ENCODE data around the gene FGF18.

- TF ChIP-seq TAF1 (IDR thresholded peaks at IDR 0.05; ENCODE audit: borderline replicate concordance, insufficient read depth, low read length): no peak
- no peak for TF ChIP-seq POLR2AphosphoS5 (IDR thresholded peaks at IDR 0.05; ENCODE audit: low read depth, low read length)
- TF ChIP-seq, protein P1, sequence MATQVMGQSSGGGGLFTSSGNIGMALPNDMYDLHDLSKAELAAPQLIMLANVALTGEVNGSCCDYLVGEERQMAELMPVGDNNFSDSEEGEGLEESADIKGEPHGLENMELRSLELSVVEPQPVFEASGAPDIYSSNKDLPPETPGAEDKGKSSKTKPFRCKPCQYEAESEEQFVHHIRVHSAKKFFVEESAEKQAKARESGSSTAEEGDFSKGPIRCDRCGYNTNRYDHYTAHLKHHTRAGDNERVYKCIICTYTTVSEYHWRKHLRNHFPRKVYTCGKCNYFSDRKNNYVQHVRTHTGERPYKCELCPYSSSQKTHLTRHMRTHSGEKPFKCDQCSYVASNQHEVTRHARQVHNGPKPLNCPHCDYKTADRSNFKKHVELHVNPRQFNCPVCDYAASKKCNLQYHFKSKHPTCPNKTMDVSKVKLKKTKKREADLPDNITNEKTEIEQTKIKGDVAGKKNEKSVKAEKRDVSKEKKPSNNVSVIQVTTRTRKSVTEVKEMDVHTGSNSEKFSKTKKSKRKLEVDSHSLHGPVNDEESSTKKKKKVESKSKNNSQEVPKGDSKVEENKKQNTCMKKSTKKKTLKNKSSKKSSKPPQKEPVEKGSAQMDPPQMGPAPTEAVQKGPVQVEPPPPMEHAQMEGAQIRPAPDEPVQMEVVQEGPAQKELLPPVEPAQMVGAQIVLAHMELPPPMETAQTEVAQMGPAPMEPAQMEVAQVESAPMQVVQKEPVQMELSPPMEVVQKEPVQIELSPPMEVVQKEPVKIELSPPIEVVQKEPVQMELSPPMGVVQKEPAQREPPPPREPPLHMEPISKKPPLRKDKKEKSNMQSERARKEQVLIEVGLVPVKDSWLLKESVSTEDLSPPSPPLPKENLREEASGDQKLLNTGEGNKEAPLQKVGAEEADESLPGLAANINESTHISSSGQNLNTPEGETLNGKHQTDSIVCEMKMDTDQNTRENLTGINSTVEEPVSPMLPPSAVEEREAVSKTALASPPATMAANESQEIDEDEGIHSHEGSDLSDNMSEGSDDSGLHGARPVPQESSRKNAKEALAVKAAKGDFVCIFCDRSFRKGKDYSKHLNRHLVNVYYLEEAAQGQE (IDR thresholded peaks at IDR 0.05; ENCODE audit: insufficient read depth in 1 of 2, low read depth in 2 of 2, low read length in 2 of 2): no peak
- no peak for TF ChIP-seq SIN3A (IDR thresholded peaks at IDR 0.05; ENCODE audit: borderline replicate concordance, insufficient read depth, low read length)
These were observed 67.2 kb downstream of the FGF18 start for GRCh38 chr5:171486613-171487012.
